BJ (cell line): ENCODE results near the gene PRR32. TPM values are rescaled to one million over a fixed set of nuclear protein-coding genes. Genes with fewer than 3 reads are reported as not detected.
"Not testable (repeated sequence)": the region's sequence is repeated elsewhere in the genome, so short reads cannot be mapped to it uniquely, and the experiment has no call there.

Source experiments
- CTCF ChIA-PET: fragments of 350-600 bp; formaldehyde crosslinking; extraction: SDS; loops from one replicate; lab custom pipeline; 2021; ENCODE audit warnings: antibody characterized with exemption, inconsistent platforms; lab: Yijun Ruan, JAX
- POLR2A ChIA-PET: fragments of 300-600 bp; sonication (Branson Sonifier 250); formaldehyde crosslinking; extraction: SDS; loops from one replicate; lab custom pipeline; 2021; ENCODE audit warnings: antibody characterized with exemption; lab: Charles Lee
- DNase-seq: peaks from one replicate; pipeline ENCODE4 v3.0.0-alpha.2; 2011; ENCODE audit warnings: low read depth
- H3K27me3 ChIP-seq: 2 replicates; pipeline ENCODE4 v1.6.0; 2011; ENCODE audit warnings: low read length; ENCODE audit not compliant: control insufficient read depth, insufficient read depth
- H3K36me3 ChIP-seq: 2 replicates; pipeline ENCODE4 v1.5.1; 2011; ENCODE audit warnings: low read length; ENCODE audit not compliant: control insufficient read depth, insufficient read depth
- H3K4me3 ChIP-seq: 2 replicates; pipeline ENCODE4 v1.5.1; 2011; ENCODE audit warnings: low read depth, mild to moderate bottlenecking, control low read depth, low read length
- polyA minus RNA-seq: library from RNA; depleted of rRNA, polyadenylated mRNA; stranded (reverse); fragments of >200 nt; gene quantifications from 2 replicates; pipeline ENCODE4 v1.2.3, GENCODE V29; 2011; rRNA and poly(A)+ RNA removed
- polyA plus RNA-seq: library from polyadenylated mRNA; depleted of rRNA; stranded (reverse); fragments of >200 nt; gene quantifications from 2 replicates; pipeline ENCODE4 v1.2.3, GENCODE V29; 2011; rRNA removed
- TF ChIP-seq, protein P1 (sequence below): IDR thresholded peaks from 2 replicates; pipeline ENCODE4 v1.5.1; 2011; ENCODE audit warnings: low read depth, mild to moderate bottlenecking, control low read depth, inconsistent platforms, low read length, moderate library complexity; ENCODE audit not compliant: insufficient read depth

PRR32 gene, protein sequence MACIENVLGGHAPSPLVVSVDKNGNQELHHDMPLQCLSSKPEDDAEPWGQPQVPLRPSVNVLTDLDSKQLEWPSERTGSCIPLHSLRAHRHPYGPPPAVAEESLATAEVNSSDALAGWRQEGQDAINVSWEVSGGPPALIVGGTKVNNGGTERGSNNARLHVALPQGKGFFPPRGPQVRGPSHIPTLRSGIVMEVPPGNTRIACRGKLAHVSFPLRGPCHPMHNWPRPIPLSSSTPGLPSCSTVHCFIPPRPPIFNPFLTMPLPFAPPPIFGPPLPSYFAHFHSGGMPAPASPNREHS
- not detected in 2 replicates for polyA plus RNA-seq
- not detected in 2 replicates for polyA minus RNA-seq

- no peak for DNase-seq
- ChIA-PET POLR2A (no interaction called here), CTCF (no interaction called here)
- Histone ChIP-seq H3K27me3 (no peaks in the 10 kb centered on the region), H3K4me3 (no peak within 1 kb of the TSS), H3K36me3 (no peaks in the 10 kb centered on the region)
- TF ChIP-seq, protein P1, sequence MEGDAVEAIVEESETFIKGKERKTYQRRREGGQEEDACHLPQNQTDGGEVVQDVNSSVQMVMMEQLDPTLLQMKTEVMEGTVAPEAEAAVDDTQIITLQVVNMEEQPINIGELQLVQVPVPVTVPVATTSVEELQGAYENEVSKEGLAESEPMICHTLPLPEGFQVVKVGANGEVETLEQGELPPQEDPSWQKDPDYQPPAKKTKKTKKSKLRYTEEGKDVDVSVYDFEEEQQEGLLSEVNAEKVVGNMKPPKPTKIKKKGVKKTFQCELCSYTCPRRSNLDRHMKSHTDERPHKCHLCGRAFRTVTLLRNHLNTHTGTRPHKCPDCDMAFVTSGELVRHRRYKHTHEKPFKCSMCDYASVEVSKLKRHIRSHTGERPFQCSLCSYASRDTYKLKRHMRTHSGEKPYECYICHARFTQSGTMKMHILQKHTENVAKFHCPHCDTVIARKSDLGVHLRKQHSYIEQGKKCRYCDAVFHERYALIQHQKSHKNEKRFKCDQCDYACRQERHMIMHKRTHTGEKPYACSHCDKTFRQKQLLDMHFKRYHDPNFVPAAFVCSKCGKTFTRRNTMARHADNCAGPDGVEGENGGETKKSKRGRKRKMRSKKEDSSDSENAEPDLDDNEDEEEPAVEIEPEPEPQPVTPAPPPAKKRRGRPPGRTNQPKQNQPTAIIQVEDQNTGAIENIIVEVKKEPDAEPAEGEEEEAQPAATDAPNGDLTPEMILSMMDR, result no peak
Measured at GRCh38 chrX:126819429-126819828, at the start of gene PRR32. Gene PRR32 (plus strand): TSS chrX:126819729. CDS start chrX:126819844, 115 bp downstream.

DNA sequence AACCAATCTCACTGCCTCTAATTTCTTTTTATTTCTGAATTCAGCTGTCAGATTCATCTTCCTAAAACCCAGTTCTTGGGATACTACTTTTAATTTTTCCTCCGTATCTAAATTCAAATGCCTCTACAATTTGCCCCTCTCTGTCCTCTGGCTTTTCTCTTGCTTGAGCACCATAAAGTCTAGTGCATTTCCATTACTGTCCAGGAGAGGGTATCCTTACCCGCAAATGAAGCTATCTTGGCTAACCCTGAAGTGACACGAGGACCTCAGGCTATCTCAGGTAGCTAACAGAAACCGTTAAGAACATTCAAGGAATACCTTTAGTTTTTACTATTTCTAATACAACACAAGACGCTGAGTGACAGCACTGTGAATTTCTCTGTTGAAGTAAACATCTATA is 49.4 kb upstream of the PRR32 start:
- H3K36me3 ChIP-seq, result no peaks in the 10 kb centered on the region
- no peaks in the 10 kb centered on the region for H3K27me3 ChIP-seq
- POLR2A ChIA-PET, result no interaction called here
- TF ChIP-seq, protein P1, result no peak
- CTCF ChIA-PET, result no interaction called here
- no peak for DNase-seq
- no peak overlapping the region for H3K4me3 ChIP-seq

DNA sequence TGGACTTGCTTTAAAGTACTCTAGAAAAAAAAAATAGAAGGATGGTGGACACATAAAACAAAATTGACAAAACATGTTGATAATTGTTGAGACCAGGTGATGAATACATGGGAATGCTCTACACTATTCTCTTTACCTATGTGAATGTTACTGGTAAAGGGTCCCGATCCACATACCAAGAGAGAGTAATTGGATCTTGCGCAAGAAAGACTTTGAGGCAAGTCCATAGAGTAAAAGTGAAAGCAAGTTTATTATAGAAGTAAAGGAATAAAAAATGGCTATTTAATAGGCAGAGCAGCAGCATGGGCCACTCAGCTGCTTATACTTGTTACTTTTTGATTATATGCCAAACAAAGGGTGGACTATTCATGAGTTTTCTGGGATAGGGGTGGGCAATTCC is 34.0 kb upstream of the PRR32 start:
- CTCF ChIA-PET, result no interaction called here
- H3K4me3 ChIP-seq, result no peak overlapping the region
- no peaks in the 10 kb centered on the region for H3K27me3 ChIP-seq
- DNase-seq, result no peak
- H3K36me3 ChIP-seq, result no peaks in the 10 kb centered on the region
- POLR2A ChIA-PET, result no interaction called here
- TF ChIP-seq, protein P1, result no peak

GRCh38 chrX:126799059-126799458 is 20.5 kb upstream of the PRR32 start:
- TF ChIP-seq, protein P1, result no peak
- no peak for DNase-seq
- Histone ChIP-seq H3K27me3 (no peaks in the 10 kb centered on the region), H3K4me3 (no peak overlapping the region), H3K36me3 (no peaks in the 10 kb centered on the region)
- CTCF ChIA-PET, result no interaction called here
- POLR2A ChIA-PET, result no interaction called here

DNA sequence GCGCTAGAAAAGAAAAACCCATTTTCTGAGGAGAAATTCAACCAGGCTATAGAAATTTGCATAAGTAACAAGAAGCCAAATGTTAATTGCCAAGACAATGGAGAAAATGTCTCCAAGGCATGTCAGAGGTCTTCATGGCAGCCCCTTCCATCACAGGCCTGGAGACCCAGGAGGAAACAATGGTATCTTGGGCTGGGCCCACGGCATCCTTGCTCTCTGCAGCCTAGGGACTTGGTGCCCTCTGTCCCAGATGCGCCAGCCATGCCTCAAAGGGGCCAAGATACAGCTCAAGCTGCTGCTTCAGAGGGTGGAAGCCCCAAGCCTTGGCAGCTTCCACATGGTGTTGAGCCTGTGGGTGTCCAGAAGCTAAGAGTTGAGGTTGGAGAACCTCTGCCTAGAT is 12.7 kb upstream of the PRR32 start:
- POLR2A ChIA-PET, H3K36me3 ChIP-seq, H3K4me3 ChIP-seq, DNase-seq, CTCF ChIA-PET, H3K27me3 ChIP-seq: not testable (repeated sequence)

- CTCF ChIA-PET, result no interaction called here
- POLR2A ChIA-PET, result no interaction called here
Measured at GRCh38 chrX:126815806-126816205, 3.7 kb upstream of the PRR32 start.

More at GRCh38 chrX:126815806-126816205, 3.7 kb upstream of the PRR32 start:
- DNase-seq, result no peak
- TF ChIP-seq, protein P1, result no peak
- no peak overlapping the region for H3K4me3 ChIP-seq
- H3K36me3 ChIP-seq, result no peaks in the 10 kb centered on the region
- no peaks in the 10 kb centered on the region for H3K27me3 ChIP-seq
